Lower leg skin (tissue), 3 donors: ENCODE measurements around the gene PKN2.

Experiments
- CTCF ChIP-seq, 3 donors: fragments of 450-650 bp; IDR thresholded peaks; one replicate each; pipeline ENCODE4 v1.5.1; 2016; ENCODE audit warnings: antibody characterized with exemption in 3 of 3, mild to moderate bottlenecking in 3 of 3, moderate library complexity in 2 of 3
- POLR2A ChIP-seq, 2 donors: fragments of 450-650 bp; IDR thresholded peaks; one replicate each; pipeline ENCODE4 v1.6.1; 2016 to 2017; ENCODE audit warnings: antibody characterized with exemption in 2 of 2, mild to moderate bottlenecking in 1 of 2, moderate library complexity in 1 of 2

GRCh38 chr1:88813471-88813870, 129.4 kb downstream of the PKN2 start:
- TF ChIP-seq POLR2A (IDR thresholded peaks at IDR 0.05) (no peak), CTCF (IDR thresholded peaks at IDR 0.05) (no peak)
